Common myeloid progenitor, CD34-positive (primary cell): ENCODE measurements around the gene IGDCC3.

Experiments
- CTCF ChIA-PET: fragments of 350-600 bp; sonication (Branson Sonifier 250); formaldehyde crosslinking; loops from one replicate; lab custom pipeline; 2021; ENCODE audit warnings: antibody characterized with exemption; lab: Charles Lee
- POLR2A ChIA-PET: fragments of 350-600 bp; sonication (Branson Sonifier 250); formaldehyde crosslinking; loops from one replicate; lab custom pipeline; 2021; ENCODE audit warnings: antibody characterized with exemption; lab: Charles Lee
- DNase-seq, 3 donors: peaks; one replicate each; pipeline versions ENCODE4 v3.0.0 to v3.0.0-alpha.2; 2013
- H3K27ac ChIP-seq, 2 experiments: 1 replicate in 1 of 2; 2 replicates in 1 of 2; pipeline ENCODE4 v1.7.0; 2013; ENCODE audit warnings: inconsistent platforms in 2 of 2, low read length in 2 of 2, mild to moderate bottlenecking in 2 of 2, low read depth in 1 of 2, moderate library complexity in 1 of 2; ENCODE audit not compliant: severe bottlenecking in 2 of 2, insufficient read depth in 1 of 2, poor library complexity in 1 of 2
- H3K27me3 ChIP-seq, 5 experiments: replicated peaks in 2 of 5; 1 replicate in 3 of 5; 2 replicates in 2 of 5; pipeline versions ENCODE4 v1.6.1 to v1.7.0; 2013; ENCODE audit warnings: low read length in 4 of 5, mild to moderate bottlenecking in 2 of 5, moderate library complexity in 2 of 5, inconsistent platforms in 1 of 5; ENCODE audit not compliant: insufficient read depth in 5 of 5, control insufficient read depth in 4 of 5
- H3K36me3 ChIP-seq, 4 experiments: 1 replicate in 2 of 4; 2 replicates in 2 of 4; pipeline versions ENCODE4 v1.6.1 to v1.7.0; 2013; ENCODE audit warnings: low read length in 3 of 4, control low read depth in 1 of 4, mild to moderate bottlenecking in 1 of 4; ENCODE audit not compliant: control insufficient read depth in 4 of 4, insufficient read depth in 4 of 4
- H3K4me1 ChIP-seq, 4 experiments: 1 replicate in 3 of 4; 2 replicates in 1 of 4; pipeline versions ENCODE4 v1.6.1 to v1.7.1; 2013; ENCODE audit warnings: low read length in 3 of 4, mild to moderate bottlenecking in 3 of 4, control low read depth in 1 of 4, inconsistent platforms in 1 of 4, moderate library complexity in 1 of 4; ENCODE audit not compliant: control insufficient read depth in 4 of 4, insufficient read depth in 4 of 4; ENCODE audit errors: control extremely low read depth in 1 of 4
- H3K4me3 ChIP-seq, 7 experiments: 1 replicate in 4 of 7; 2 replicates in 3 of 7; pipeline versions ENCODE4 v1.5.1 to v1.7.0; 2013; ENCODE audit warnings: mild to moderate bottlenecking in 7 of 7, low read length in 6 of 7, moderate library complexity in 6 of 7, inconsistent platforms in 2 of 7, low read depth in 2 of 7, control low read depth in 1 of 7; ENCODE audit not compliant: insufficient read depth in 4 of 7, control insufficient read depth in 1 of 7; ENCODE audit errors: extremely low read depth in 1 of 7
- H3K9me3 ChIP-seq, 5 experiments: 1 replicate in 4 of 5; 2 replicates in 1 of 5; pipeline versions ENCODE4 v1.6.1 to v1.7.1; 2013; ENCODE audit warnings: low read length in 4 of 5, mild to moderate bottlenecking in 2 of 5, inconsistent platforms in 1 of 5, low read depth in 1 of 5, moderate library complexity in 1 of 5; ENCODE audit not compliant: control insufficient read depth in 4 of 5, insufficient read depth in 2 of 5; ENCODE audit errors: control extremely low read depth in 1 of 5
- WGBS: methylation state at CpG from one replicate; pipeline ENCODE4 v1.1.5; 2013; ENCODE audit not compliant: insufficient coverage; 5-methylcytosine and 5-hydroxymethylcytosine counted together

IGDCC3 gene

GRCh38 chr15:65305150-65305758, 72.5 kb downstream of the IGDCC3 start:
- peaks cover 2 to 21% (median 16%) of the 10 kb centered on the region in 4 experiments for H3K4me1 ChIP-seq
- ChIA-PET CTCF (interaction anchor here (0.6 to 1.6 kb wide), 5 partner anchors 8 to 160 kb away, joined by 3 read pairs; no protein-coding TSS in a partner anchor), POLR2A (interaction anchor here (0.5 to 3.6 kb wide), 19 partner anchors 8 to 216 kb away, joined by 3 to 42 read pairs (median 6); partner anchors contain the start of genes CLPX, PARP16 and RNU5A-1)
- no peaks in the 10 kb centered on the region for H3K9me3 ChIP-seq
- peak overlapping the region in 4 of 7 experiments; percentile 4 to 80 (median 48) for H3K4me3 ChIP-seq
- peak overlapping the region in 1 of 2 experiments; percentile 100 for H3K27ac ChIP-seq
- no peaks in the 10 kb centered on the region for H3K27me3 ChIP-seq
- no peaks in the 10 kb centered on the region for H3K36me3 ChIP-seq
- 69% methylated on average over 12 of the region's 14 CpGs for WGBS
- DNase-seq, result no peak

GRCh38 chr15:65304381-65305149, 73.2 kb downstream of the IGDCC3 start, which contains the start of gene RNU5B-1:
Gene RNU5B-1 (plus strand): TSS chr15:65304677.
- peak; percentile 91 to 95 (median 93) for DNase-seq
- ChIA-PET CTCF (interaction anchor here (0.6 to 1.6 kb wide), 5 partner anchors 9 to 160 kb away, joined by 3 read pairs; no protein-coding TSS in a partner anchor), POLR2A (interaction anchor here (0.5 to 3.6 kb wide), 21 partner anchors 9 to 1609 kb away, joined by 3 to 42 read pairs (median 5); partner anchors contain the start of genes CLPX, PARP16 and RNU5A-1)
- Histone ChIP-seq H3K27me3 (no peaks in the 10 kb centered on the region), H3K9me3 (no peaks in the 10 kb centered on the region), H3K36me3 (no peaks in the 10 kb centered on the region), H3K4me1 (peaks cover 2 to 28% (median 16%) of the 10 kb centered on the region in 4 experiments), H3K4me3 (peak within 1 kb of the TSS in 6 of 7 experiments; percentile 65 to 84 (median 78)), H3K27ac (peak within 1 kb of the TSS; percentile 99 to 100)
- WGBS, result under 1% methylated on average over 16 of the region's 24 CpGs

- POLR2A ChIA-PET, result interaction anchor here (1.0 to 3.6 kb wide), 13 partner anchors 9 to 119 kb away, joined by 3 to 42 read pairs (median 6); partner anchors contain the start of genes CLPX, PARP16 and RNU5A-1
- Histone ChIP-seq H3K4me1 (peaks cover 2 to 29% (median 17%) of the 10 kb centered on the region in 4 experiments), H3K9me3 (no peaks in the 10 kb centered on the region), H3K27ac (peak overlapping the region; percentile 99 to 100), H3K36me3 (no peaks in the 10 kb centered on the region), H3K27me3 (no peaks in the 10 kb centered on the region), H3K4me3 (peak overlapping the region in 6 of 7 experiments; percentile 65 to 84 (median 78))
- no peak for DNase-seq
- WGBS, result 2% methylated on average over 24 of the region's 24 CpGs
- CTCF ChIA-PET, result interaction anchor here (1.3 to 1.6 kb wide), 2 partner anchors 9 to 118 kb away, joined by 3 to 4 read pairs; partner anchors contain the start of gene CLPX
Measured at GRCh38 chr15:65303687-65304380, 74.0 kb downstream of the IGDCC3 start.

- H3K36me3 ChIP-seq, result no peaks in the 10 kb centered on the region
- ChIA-PET CTCF (no interaction called here), POLR2A (no interaction called here)
- no peak overlapping the region for H3K27ac ChIP-seq
- H3K4me3 ChIP-seq, result no peak overlapping the region
- WGBS, result 90% methylated on average over 22 of the region's 24 CpGs
- no peaks in the 10 kb centered on the region for H3K9me3 ChIP-seq
- H3K27me3 ChIP-seq, result no peaks in the 10 kb centered on the region
- no peak for DNase-seq
- H3K4me1 ChIP-seq, result peaks cover 4 to 34% (median 26%) of the 10 kb centered on the region in 4 experiments
Measured at GRCh38 chr15:65302061-65302460, 75.7 kb downstream of the IGDCC3 start.

GRCh38 chr15:65300924-65301441, 76.8 kb downstream of the IGDCC3 start:
- POLR2A ChIA-PET, result interaction anchor here (0.6 kb wide), 1 partner anchor 300 kb away, joined by 3 read pairs; no protein-coding TSS in a partner anchor

DNA sequence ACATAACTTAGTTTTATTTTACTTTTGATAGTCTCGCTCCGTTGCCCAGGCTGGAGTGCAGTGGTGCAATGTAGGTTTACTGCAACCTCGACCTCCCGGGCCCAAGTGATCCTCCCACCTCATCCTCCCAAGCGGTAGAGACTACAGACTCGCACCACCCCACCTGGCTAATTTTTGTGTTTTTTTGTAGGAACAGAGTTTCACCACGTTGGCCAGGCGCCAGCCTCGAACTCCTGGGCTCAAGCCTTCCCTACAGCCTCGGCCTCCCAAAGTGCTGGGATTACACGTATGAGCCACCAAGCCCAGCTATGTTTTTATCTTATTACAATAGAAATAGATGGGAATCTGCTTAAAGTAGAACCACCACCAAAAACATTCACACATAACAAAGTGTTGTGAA, 79.1 kb downstream of the IGDCC3 start:
- peaks cover 2 to 30% (median 24%) of the 10 kb centered on the region in 4 experiments for H3K4me1 ChIP-seq
- no peak for DNase-seq
- no peaks in the 10 kb centered on the region for H3K27me3 ChIP-seq
- H3K27ac ChIP-seq, result no peak overlapping the region
- 94% methylated on average over 9 of the region's 11 CpGs for WGBS
- no peaks in the 10 kb centered on the region for H3K36me3 ChIP-seq
- POLR2A ChIA-PET, result no interaction called here
- H3K9me3 ChIP-seq, result no peaks in the 10 kb centered on the region
- H3K4me3 ChIP-seq, result no peak overlapping the region
- CTCF ChIA-PET, result interaction anchor here (1.1 to 2.2 kb wide), 5 partner anchors 10 to 264 kb away, joined by 4 to 10 read pairs (median 4); partner anchors contain the start of gene CLPX

More at GRCh38 chr15:65300924-65301441, 76.8 kb downstream of the IGDCC3 start:
- CTCF ChIA-PET, result interaction anchor here (1.8 to 2.2 kb wide), 3 partner anchors 15 to 115 kb away, joined by 6 to 10 read pairs (median 10); partner anchors contain the start of genes CLPX and PARP16
- Histone ChIP-seq H3K27ac (no peak overlapping the region), H3K9me3 (no peaks in the 10 kb centered on the region), H3K27me3 (no peaks in the 10 kb centered on the region), H3K4me1 (peaks cover 4 to 38% (median 30%) of the 10 kb centered on the region in 4 experiments), H3K36me3 (no peaks in the 10 kb centered on the region), H3K4me3 (no peak overlapping the region)
- DNase-seq, result no peak
- 89% methylated on average over 18 of the region's 36 CpGs for WGBS
